Measurements from ENCODE around the gene SVOP.

Gene SVOP

GRCh38 chr12:108972358-108972757 is 48.5 kb downstream of the SVOP start:
- no peak for DNase-seq

GRCh38 chr12:108969622-108970021 is 51.2 kb downstream of the SVOP start:
- DNase-seq = no peak

GRCh38 chr12:108967869-108968540 is 52.9 kb downstream of the SVOP start:
- DNase-seq = peak; percentile 11

- peak; percentile 5 for DNase-seq
Observed at GRCh38 chr12:108966378-108967151, 54.3 kb downstream of the SVOP start.

- DNase-seq = no peak
Observed at GRCh38 chr12:108965886-108966285, 55.0 kb downstream of the SVOP start.

GRCh38 chr12:108964371-108965352 is 56.2 kb downstream of the SVOP start:
- no peak for DNase-seq

- no peak for DNase-seq
Observed at GRCh38 chr12:108962256-108962655, 58.6 kb downstream of the SVOP start.

- DNase-seq = no peak
Observed at GRCh38 chr12:108959748-108960655, 60.9 kb downstream of the SVOP start.

GRCh38 chr12:108955225-108955835 is 65.5 kb downstream of the SVOP start:
- no peak for DNase-seq

- DNase-seq = peak; percentile 80
Observed at GRCh38 chr12:108950991-108951739, 69.7 kb downstream of the SVOP start.

GRCh38 chr12:108949976-108950375 is 70.9 kb downstream of the SVOP start:
- no peak for DNase-seq

GRCh38 chr12:108948367-108948766 is 72.5 kb downstream of the SVOP start:
- no peak for DNase-seq

- DNase-seq = no peak
Observed at GRCh38 chr12:108947097-108947496, 73.8 kb downstream of the SVOP start.

GRCh38 chr12:108940138-108940537 is 80.7 kb downstream of the SVOP start:
- no peak for DNase-seq

- DNase-seq = no peak
Observed at GRCh38 chr12:108939594-108939993, 81.3 kb downstream of the SVOP start.

- DNase-seq = no peak
Observed at GRCh38 chr12:108938247-108938924, 82.5 kb downstream of the SVOP start.

GRCh38 chr12:108935159-108935763 is 85.6 kb downstream of the SVOP start:
- DNase-seq = no peak

- no peak for DNase-seq
Observed at GRCh38 chr12:108933949-108934348, 86.9 kb downstream of the SVOP start.

GRCh38 chr12:108930756-108931155 is 90.1 kb downstream of the SVOP start:
- no peak for DNase-seq

GRCh38 chr12:108930155-108930554 is 90.7 kb downstream of the SVOP start:
- no peak for DNase-seq
